ENCODE measurements around the gene TSEN54. TPM values are rescaled to one million over a fixed set of nuclear protein-coding genes. Genes with fewer than 3 reads are reported as not detected.

The TSEN54 gene
- total and polyA plus RNA-seq, 2 experiments from 2014 or later, result 45.9 to 62.5 TPM

DNA sequence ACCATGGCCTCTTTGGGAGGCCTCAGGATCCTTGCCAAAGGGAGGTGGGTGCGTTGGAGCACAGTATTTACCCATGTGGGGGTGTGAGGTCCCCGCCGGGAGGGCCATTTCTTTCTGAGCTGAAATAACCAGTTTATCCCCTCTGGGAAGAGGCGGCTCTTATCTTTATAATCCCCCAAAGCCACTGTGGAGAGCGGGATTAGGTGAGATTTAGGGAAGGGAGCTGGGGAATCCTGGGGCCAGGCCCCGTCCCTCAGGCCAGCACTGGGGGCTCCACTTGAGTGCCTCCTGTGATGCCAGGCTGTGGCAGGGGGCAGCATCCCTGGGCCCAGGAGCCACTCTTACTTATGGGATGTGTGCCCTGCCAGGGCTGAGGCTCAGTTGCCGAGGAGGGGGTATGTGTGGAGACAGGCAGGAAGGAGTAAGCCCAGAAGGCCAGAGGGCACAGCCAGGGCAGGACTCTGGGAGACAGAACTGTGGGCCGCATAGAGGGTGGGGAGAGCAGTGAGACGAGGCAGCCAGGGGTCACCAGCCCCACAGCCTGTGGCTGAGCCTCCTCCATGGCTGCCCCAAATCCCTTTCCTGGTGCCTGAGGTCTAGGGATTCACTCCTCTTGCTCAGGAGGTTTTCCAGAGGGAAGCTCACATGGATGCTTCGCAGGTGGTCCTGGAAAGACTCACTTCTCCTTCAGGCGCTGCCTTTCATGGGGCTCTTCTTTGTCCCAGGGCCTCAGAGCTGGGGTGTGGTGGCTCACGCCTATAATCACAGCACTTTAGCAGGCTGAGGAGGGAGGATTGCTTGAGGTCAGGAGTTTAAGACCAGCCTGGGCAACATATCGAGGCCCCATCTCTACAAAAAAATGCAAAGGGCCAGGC lies 34.9 kb upstream of the TSEN54 start:
- Histone ChIP-seq H3K4me1 (ENCODE audit: insufficient read depth) (peaks cover 5% of the 10 kb centered on the region; the same call in 1 of the 2 replicates), H3K36me3 (ENCODE audit: insufficient read depth) (no peaks in the 10 kb centered on the region), H3K27me3 (ENCODE audit: insufficient read depth) (no peaks in the 10 kb centered on the region), H4K20me1 (replicated peaks; ENCODE audit: insufficient read depth) (no peaks in the 10 kb centered on the region; the same call in 1 of the 2 replicates), H3K79me2 (replicated peaks; ENCODE audit: insufficient read depth) (no peaks in the 10 kb centered on the region), H3K9me2 (ENCODE audit: insufficient read depth) (no peaks in the 10 kb centered on the region), H3K27ac (ENCODE audit: low read depth) (no peak overlapping the region), H2AFZ (no peak overlapping the region), H3F3A (replicated peaks; ENCODE audit: low read depth) (no peaks in the 10 kb centered on the region), H3K4me3 (no peak overlapping the region), H3K4me2 (no peak overlapping the region)
- H3K4me3 Mint-ChIP-seq, result no peak overlapping the region
- peaks cover 14% of the 10 kb centered on the region for H3K27me3 Mint-ChIP-seq (ENCODE audit: insufficient read depth, low read depth, poor library complexity)
- no peaks in the 10 kb centered on the region for H3K9me3 Mint-ChIP-seq
- DNase-seq (ENCODE audit: low spot score) (no peak), ATAC-seq (peak; percentile 13)
- peaks cover 2% of the 10 kb centered on the region; the same call in 1 of the 3 replicates for H3K36me3 Mint-ChIP-seq (ENCODE audit: low read depth)
- TF ChIP-seq NANOG (IDR thresholded peaks at IDR 0.05; ENCODE audit: borderline replicate concordance), result no peak
- TF ChIP-seq CREB1 (CRISPR knock-in tag; IDR thresholded peaks at IDR 0.05; ENCODE audit: low read depth), result no peak
- TF ChIP-seq, protein P1, sequence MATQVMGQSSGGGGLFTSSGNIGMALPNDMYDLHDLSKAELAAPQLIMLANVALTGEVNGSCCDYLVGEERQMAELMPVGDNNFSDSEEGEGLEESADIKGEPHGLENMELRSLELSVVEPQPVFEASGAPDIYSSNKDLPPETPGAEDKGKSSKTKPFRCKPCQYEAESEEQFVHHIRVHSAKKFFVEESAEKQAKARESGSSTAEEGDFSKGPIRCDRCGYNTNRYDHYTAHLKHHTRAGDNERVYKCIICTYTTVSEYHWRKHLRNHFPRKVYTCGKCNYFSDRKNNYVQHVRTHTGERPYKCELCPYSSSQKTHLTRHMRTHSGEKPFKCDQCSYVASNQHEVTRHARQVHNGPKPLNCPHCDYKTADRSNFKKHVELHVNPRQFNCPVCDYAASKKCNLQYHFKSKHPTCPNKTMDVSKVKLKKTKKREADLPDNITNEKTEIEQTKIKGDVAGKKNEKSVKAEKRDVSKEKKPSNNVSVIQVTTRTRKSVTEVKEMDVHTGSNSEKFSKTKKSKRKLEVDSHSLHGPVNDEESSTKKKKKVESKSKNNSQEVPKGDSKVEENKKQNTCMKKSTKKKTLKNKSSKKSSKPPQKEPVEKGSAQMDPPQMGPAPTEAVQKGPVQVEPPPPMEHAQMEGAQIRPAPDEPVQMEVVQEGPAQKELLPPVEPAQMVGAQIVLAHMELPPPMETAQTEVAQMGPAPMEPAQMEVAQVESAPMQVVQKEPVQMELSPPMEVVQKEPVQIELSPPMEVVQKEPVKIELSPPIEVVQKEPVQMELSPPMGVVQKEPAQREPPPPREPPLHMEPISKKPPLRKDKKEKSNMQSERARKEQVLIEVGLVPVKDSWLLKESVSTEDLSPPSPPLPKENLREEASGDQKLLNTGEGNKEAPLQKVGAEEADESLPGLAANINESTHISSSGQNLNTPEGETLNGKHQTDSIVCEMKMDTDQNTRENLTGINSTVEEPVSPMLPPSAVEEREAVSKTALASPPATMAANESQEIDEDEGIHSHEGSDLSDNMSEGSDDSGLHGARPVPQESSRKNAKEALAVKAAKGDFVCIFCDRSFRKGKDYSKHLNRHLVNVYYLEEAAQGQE (IDR thresholded peaks at IDR 0.05; ENCODE audit: unreplicated experiment), result no peak
- TF ChIP-seq, protein P2, sequence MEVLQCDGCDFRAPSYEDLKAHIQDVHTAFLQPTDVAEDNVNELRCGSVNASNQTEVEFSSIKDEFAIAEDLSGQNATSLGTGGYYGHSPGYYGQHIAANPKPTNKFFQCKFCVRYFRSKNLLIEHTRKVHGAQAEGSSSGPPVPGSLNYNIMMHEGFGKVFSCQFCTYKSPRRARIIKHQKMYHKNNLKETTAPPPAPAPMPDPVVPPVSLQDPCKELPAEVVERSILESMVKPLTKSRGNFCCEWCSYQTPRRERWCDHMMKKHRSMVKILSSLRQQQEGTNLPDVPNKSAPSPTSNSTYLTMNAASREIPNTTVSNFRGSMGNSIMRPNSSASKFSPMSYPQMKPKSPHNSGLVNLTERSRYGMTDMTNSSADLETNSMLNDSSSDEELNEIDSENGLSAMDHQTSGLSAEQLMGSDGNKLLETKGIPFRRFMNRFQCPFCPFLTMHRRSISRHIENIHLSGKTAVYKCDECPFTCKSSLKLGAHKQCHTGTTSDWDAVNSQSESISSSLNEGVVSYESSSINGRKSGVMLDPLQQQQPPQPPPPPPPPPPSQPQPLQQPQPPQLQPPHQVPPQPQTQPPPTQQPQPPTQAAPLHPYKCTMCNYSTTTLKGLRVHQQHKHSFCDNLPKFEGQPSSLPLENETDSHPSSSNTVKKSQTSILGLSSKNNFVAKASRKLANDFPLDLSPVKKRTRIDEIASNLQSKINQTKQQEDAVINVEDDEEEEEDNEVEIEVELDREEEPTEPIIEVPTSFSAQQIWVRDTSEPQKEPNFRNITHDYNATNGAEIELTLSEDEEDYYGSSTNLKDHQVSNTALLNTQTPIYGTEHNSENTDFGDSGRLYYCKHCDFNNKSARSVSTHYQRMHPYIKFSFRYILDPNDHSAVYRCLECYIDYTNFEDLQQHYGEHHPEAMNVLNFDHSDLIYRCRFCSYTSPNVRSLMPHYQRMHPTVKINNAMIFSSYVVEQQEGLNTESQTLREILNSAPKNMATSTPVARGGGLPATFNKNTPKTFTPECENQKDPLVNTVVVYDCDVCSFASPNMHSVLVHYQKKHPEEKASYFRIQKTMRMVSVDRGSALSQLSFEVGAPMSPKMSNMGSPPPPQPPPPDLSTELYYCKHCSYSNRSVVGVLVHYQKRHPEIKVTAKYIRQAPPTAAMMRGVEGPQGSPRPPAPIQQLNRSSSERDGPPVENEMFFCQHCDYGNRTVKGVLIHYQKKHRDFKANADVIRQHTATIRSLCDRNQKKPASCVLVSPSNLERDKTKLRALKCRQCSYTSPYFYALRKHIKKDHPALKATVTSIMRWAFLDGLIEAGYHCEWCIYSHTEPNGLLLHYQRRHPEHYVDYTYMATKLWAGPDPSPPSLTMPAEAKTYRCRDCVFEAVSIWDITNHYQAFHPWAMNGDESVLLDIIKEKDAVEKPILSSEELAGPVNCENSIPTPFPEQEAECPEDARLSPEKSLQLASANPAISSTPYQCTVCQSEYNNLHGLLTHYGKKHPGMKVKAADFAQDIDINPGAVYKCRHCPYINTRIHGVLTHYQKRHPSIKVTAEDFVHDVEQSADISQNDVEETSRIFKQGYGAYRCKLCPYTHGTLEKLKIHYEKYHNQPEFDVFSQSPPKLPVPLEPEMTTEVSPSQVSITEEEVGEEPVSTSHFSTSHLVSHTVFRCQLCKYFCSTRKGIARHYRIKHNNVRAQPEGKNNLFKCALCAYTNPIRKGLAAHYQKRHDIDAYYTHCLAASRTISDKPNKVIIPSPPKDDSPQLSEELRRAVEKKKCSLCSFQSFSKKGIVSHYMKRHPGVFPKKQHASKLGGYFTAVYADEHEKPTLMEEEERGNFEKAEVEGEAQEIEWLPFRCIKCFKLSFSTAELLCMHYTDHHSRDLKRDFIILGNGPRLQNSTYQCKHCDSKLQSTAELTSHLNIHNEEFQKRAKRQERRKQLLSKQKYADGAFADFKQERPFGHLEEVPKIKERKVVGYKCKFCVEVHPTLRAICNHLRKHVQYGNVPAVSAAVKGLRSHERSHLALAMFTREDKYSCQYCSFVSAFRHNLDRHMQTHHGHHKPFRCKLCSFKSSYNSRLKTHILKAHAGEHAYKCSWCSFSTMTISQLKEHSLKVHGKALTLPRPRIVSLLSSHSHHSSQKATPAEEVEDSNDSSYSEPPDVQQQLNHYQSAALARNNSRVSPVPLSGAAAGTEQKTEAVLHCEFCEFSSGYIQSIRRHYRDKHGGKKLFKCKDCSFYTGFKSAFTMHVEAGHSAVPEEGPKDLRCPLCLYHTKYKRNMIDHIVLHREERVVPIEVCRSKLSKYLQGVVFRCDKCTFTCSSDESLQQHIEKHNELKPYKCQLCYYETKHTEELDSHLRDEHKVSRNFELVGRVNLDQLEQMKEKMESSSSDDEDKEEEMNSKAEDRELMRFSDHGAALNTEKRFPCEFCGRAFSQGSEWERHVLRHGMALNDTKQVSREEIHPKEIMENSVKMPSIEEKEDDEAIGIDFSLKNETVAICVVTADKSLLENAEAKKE (CRISPR knock-in tag; IDR thresholded peaks at IDR 0.05), result no peak
- TF ChIP-seq, protein P3, sequence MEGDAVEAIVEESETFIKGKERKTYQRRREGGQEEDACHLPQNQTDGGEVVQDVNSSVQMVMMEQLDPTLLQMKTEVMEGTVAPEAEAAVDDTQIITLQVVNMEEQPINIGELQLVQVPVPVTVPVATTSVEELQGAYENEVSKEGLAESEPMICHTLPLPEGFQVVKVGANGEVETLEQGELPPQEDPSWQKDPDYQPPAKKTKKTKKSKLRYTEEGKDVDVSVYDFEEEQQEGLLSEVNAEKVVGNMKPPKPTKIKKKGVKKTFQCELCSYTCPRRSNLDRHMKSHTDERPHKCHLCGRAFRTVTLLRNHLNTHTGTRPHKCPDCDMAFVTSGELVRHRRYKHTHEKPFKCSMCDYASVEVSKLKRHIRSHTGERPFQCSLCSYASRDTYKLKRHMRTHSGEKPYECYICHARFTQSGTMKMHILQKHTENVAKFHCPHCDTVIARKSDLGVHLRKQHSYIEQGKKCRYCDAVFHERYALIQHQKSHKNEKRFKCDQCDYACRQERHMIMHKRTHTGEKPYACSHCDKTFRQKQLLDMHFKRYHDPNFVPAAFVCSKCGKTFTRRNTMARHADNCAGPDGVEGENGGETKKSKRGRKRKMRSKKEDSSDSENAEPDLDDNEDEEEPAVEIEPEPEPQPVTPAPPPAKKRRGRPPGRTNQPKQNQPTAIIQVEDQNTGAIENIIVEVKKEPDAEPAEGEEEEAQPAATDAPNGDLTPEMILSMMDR (conservative IDR thresholded peaks at IDR 0.05; ENCODE audit: low read depth in 2 of 2), result no peak
- no peak for TF ChIP-seq JUNB (IDR thresholded peaks at IDR 0.05; ENCODE audit: unreplicated experiment)
- no peak for TF ChIP-seq ZNF114 (CRISPR knock-in tag; IDR thresholded peaks at IDR 0.05)
- no peak for TF ChIP-seq EZH2phosphoT487 (IDR thresholded peaks at IDR 0.05; ENCODE audit: unreplicated experiment)
- TF ChIP-seq EZH2 (IDR thresholded peaks at IDR 0.05; ENCODE audit: low read depth, unreplicated experiment), result no peak
- TF ChIP-seq POLR2AphosphoS5 (IDR thresholded peaks at IDR 0.05; ENCODE audit: low read depth), result no peak
- TF ChIP-seq STAT1 (IDR thresholded peaks at IDR 0.05; ENCODE audit: unreplicated experiment), result no peak
- TF ChIP-seq, protein P4, sequence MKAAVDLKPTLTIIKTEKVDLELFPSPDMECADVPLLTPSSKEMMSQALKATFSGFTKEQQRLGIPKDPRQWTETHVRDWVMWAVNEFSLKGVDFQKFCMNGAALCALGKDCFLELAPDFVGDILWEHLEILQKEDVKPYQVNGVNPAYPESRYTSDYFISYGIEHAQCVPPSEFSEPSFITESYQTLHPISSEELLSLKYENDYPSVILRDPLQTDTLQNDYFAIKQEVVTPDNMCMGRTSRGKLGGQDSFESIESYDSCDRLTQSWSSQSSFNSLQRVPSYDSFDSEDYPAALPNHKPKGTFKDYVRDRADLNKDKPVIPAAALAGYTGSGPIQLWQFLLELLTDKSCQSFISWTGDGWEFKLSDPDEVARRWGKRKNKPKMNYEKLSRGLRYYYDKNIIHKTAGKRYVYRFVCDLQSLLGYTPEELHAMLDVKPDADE (IDR thresholded peaks at IDR 0.05), result no peak
- TF ChIP-seq ZNF331 (CRISPR knock-in tag; IDR thresholded peaks at IDR 0.05; ENCODE audit: low read depth), result no peak
- H3K27ac Mint-ChIP-seq, result peak overlapping the region; percentile 62
- peaks cover 7% of the 10 kb centered on the region for H3K4me1 Mint-ChIP-seq

All from GM23338 (cell line).